HK-2 (cell line): ENCODE results near the gene DOK6.
"Not testable (repeated sequence)": the region's sequence is repeated elsewhere in the genome, so short reads cannot be mapped to it uniquely, and the experiment has no call there.

Source experiments
- DNase-seq: peaks from one replicate; pipeline ENCODE4 v3.0.0-alpha.2; 2018; ENCODE audit not compliant: unreplicated experiment

Gene DOK6

GRCh38 chr18:69813559-69813958, 412.9 kb downstream of the DOK6 start:
- no peak for DNase-seq

- no peak for DNase-seq
Observed at GRCh38 chr18:69814861-69815385, 414.2 kb downstream of the DOK6 start.

DNA sequence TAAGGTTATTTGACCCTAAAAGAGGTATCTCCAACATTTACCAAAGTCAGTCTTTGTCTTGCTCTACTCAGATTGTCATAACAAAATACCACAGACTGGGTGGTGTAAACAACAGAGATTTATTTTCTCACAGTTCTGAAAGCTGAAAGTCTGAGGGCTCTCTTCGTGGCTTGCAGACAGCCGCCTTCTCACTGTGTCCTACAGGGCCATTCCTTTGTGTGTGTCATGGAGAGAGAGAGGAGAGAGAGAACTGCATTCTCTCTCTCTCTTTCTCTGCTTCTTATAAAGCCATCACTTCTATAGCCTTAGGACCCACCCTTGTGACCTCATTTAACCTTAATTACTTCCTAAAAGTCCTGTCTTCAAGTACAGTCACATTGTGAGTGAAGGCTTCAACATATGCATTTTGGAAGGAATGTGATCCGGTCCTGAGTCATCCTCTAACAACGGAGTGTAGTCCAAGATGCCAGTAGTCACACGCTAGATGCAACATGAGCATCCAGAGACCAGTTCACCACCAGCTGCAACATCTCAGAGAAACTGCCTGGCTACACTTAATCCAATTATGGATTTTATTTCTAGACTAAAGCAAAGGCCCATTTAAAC, 416.8 kb downstream of the DOK6 start:
- no peak for DNase-seq

GRCh38 chr18:69819460-69819859, 418.8 kb downstream of the DOK6 start:
- DNase-seq = no peak

GRCh38 chr18:69820538-69820937, 419.9 kb downstream of the DOK6 start:
- DNase-seq = no peak

GRCh38 chr18:69830189-69830588, 429.5 kb downstream of the DOK6 start:
- no peak for DNase-seq

DNA sequence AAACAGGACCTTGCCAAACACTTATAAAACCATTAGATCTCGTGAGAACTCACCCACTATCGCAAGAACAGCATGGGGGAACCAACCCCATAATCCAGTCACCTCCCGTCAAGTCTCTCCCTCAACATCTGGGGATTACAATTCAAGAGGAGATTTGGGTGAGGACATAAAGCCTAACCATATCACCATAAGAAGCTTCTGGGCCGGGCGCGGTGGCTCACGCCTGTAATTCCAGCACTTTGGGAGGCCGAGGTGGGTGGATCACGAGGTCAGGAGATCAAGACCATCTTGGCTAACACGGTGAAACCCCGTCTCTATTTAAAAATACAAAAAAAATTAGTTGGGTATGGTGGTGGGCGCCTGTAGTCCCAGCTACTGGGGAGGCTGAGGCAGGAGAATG, 434.3 kb downstream of the DOK6 start:
- not testable (repeated sequence) for DNase-seq

DNA sequence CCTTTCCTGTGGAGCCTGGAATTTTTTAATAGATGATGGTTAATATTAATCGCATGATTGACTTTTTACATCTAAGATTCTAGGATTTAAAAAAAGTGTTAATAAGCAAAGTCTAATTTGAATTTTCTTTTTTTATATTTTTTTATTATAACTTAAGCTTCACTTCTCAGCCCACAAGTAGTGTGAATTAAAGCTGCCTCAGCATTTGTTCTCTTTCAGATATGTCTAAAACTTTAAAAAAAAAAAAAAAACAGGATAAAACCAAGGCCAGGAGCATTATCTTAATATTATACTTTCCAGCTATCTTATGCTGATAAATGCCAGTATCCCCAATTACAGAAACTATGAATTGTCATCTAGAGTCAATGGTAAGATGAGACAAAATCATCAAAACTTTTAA, 437.3 kb downstream of the DOK6 start:
- DNase-seq = no peak

- no peak for DNase-seq
Observed at GRCh38 chr18:69838620-69839411, 438.1 kb downstream of the DOK6 start.

GRCh38 chr18:69839497-69839896, 438.8 kb downstream of the DOK6 start:
- DNase-seq = no peak

- DNase-seq = no peak
Observed at GRCh38 chr18:69840001-69840400, 439.3 kb downstream of the DOK6 start.

DNA sequence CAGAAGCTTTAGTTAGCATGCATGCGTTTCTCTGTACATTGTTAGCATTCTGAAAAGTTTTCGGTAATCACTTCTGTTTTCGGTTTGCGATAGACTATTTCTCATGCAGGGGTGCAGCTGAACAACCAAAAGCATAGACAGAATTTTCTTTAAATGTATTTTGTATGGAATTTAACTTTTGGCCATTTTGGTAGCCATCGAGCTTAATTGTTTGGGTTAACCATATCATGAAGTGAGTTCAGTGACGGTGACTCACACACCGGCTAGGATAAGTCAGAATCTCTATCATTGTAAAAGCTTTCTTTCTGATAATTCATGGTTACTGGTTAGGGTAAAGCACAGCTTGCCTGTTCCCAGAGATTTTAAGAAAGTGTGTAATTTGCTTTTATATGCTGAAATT, 439.8 kb downstream of the DOK6 start:
- DNase-seq = no peak

- DNase-seq = no peak
Observed at GRCh38 chr18:69841117-69841516, 440.4 kb downstream of the DOK6 start.

- no peak for DNase-seq
Observed at GRCh38 chr18:69843015-69843414, 442.3 kb downstream of the DOK6 start.

DNA sequence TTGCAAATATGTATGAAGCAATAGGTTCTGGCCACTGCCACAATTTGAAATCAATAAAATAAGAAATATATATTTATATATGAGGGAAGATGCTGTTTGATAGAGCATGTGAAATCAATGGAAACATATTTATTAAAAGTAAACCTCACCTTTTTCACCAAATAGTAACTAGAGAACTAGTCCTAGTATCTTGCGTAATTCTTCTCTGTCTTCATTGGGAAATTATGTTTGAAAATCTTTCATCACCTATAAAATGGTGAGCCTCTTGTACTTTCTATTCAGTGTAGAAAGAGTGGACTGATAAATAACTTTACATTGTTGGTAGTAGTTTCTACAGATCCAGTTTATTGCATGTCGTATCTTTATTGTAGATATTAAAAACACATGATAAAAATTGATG, 444.0 kb downstream of the DOK6 start:
- no peak for DNase-seq

DNA sequence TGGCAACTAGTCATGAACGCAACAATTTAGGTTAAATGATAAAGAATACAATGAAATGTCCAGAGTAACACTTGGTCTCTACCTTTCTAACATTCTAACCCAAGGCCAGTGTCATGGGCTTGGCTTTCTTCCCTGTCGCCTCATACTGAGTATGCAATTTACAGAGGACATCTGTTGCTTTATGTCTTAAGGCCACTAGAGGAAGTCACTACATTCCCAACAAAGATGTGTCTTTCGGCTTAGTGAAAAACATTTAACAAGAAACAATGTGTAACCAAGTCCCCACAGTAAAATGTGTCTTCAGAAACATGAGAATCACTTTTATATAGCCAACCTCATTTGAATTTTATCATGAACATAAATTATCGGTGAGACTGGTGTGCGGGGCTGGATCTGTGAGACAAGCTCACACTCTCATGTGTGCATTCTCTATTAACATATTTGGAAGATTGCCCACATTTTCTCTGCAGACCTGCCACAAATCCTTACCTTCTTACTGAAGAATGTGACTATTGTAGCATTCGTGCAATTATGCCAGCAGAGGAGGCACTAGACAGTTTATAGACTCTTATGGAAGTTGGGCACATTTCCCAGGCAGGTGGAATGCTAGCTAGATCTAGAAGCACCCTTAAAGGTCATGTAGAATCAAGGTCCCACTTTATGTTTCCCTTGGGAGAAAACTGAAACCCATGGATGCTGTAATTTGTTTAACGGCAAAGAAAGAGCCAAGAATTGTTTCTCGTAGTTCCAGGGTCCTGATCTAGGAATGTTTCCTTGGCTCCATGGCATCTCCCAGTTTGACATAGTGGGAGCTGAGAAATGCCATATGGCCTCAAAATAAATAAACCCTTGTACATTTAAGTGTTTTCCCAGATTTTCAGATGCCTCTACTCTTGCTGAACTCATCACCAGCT, 445.2 kb downstream of the DOK6 start:
- DNase-seq = no peak

DNA sequence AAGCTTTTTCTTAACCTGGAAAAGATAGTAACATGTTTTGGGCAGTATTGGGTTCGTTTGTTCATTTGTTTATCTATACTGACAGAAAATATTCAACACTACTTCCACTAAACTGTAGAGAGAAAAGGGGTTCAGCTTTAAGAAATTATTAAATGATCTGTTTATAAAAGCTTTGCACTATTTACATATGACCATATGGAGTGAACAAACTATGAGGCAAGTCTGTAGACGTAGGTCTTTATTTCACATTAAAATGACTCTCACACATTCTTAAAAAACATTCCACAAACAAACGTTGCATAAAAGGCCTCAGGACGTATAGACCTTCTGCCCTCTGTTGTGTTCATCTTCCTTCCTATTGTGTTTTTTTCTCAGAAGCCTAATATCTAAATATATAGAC, 452.4 kb downstream of the DOK6 start:
- DNase-seq = no peak

DNA sequence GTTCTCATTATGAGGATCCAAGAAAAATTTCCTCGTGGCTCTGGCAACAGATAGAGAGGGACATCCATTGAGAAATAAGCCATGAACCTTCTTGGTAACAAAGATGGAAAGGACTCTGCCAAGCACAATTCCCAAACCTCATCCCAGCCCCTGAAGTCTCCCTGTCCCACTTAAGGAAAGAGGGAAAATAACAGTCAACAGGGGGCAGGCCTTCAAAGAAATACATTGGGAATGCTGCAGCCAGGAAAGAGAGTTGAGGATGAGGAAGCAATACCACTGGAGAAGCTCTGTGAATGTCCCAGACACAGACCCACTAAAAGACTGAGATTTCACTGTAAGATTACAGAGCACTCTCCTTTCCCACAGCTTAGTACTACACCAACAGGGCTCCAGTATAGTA, 453.8 kb downstream of the DOK6 start:
- DNase-seq = no peak

DNA sequence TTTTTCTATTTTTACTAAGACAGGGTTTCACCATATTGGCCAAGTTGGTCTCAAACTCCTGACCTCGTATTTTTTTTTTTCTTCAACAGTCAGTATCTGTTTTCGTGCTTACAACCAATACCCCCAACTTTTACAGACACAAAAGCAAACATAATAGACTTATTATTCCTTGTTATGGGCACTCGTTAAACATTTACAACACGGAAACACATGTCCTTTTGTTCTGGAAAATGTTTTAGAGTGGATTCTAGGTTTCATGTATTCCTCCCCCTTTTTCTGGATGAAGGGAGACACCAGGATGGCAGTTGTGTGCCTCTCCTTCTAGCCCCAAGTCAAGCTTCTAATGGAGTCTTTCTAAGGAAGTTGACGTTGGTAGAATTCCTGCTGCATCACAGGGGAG, 458.2 kb downstream of the DOK6 start:
- no peak for DNase-seq

DNA sequence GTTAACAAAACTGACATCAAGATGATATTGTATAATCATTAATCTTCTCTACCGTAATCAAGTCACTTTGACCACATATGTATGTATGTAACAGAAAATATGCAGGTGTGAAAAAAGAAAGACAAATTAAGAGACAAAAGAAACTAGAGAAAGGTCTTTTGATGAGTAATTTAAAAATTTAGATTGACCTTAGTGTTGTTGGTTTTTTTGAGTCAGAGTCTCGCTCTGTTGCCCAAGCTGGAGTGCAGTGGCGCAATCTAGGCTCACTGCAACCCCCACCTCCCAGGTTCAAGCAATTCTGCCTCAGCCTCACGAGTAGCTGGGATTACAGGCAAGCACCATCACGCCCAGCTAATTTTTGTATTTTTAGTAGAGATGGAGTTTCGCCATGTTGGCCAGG, 464.1 kb downstream of the DOK6 start:
- not testable (repeated sequence) for DNase-seq

DNA sequence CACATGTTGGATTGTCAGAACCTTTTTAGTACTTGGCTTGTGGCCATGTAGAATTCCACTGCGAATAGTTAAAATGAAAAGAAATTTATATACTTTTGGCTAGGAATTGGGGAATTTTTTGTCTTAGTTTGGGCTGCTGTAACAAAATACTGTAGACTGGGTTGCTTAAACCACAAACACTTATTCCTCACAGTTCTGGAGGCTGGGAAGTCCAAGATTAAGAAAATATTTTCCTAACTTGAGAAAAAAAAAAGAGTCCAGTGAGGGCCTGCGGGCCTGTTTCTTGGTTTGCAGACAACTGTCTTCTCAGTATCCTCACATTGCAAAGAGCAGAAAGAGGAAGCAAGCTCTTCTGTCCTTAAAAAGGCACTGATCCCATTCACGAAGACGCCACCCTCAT, 465.1 kb downstream of the DOK6 start:
- DNase-seq = no peak

DNA sequence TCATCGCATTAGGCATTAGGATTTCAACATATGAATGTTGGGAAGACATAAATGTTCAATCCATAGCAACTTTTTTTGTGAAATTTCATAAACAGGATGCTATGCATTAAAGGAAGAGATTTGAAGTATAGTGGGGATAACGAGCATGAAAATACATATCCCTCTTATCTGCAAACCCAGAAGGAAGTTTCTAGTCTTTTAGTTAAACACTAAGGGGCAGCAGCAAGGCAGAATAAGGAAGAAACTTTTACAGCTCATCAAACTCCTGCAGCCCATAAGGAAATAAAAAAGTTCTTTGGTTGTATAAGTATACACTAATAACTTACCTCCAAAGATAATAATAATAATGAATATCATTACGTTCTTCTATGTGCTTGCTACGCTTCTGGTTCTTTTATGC, 465.5 kb downstream of the DOK6 start:
- DNase-seq = no peak
